MM.1S (cell line): Measurements from ENCODE around the gene ARVCF.

Source experiments
- DNase-seq: peaks from one replicate; pipeline ENCODE4 v3.0.0-alpha.2; 2015
- H2AFZ ChIP-seq: fragments of 300-600 bp; sonication (generic); 2 replicates; pipeline ENCODE4 v1.6.0; 2016; ENCODE audit warnings: antibody characterized with exemption, low read length
- H3F3A ChIP-seq: fragments of 300-600 bp; sonication (generic); 2 replicates; pipeline ENCODE4 v1.6.1; 2016; ENCODE audit warnings: mild to moderate bottlenecking, antibody characterized with exemption, low read length, moderate library complexity, mixed read lengths; ENCODE audit not compliant: insufficient read depth
- H3K27ac ChIP-seq: fragments of 300-600 bp; sonication (generic); 2 replicates; pipeline ENCODE4 v1.5.1; 2016; ENCODE audit warnings: mild to moderate bottlenecking, low read length
- H3K27me3 ChIP-seq: fragments of 300-600 bp; sonication (generic); replicated peaks from 2 replicates; pipeline ENCODE4 v1.6.0; 2016; ENCODE audit warnings: low read length; ENCODE audit not compliant: insufficient read depth
- H3K36me3 ChIP-seq: fragments of 300-600 bp; sonication (generic); replicated peaks from 2 replicates; pipeline ENCODE4 v1.6.1; 2016; ENCODE audit warnings: mild to moderate bottlenecking, low read length, mixed read lengths; ENCODE audit not compliant: insufficient read depth
- H3K4me1 ChIP-seq: fragments of 300-600 bp; sonication (generic); 2 replicates; pipeline ENCODE4 v1.6.1; 2016; ENCODE audit warnings: low read length, mixed read lengths
- H3K4me2 ChIP-seq: fragments of 300-600 bp; sonication (generic); 2 replicates; pipeline ENCODE4 v1.6.0; 2016; ENCODE audit warnings: low read depth, low read length
- H3K4me3 ChIP-seq: fragments of 300-600 bp; sonication (generic); 2 replicates; pipeline ENCODE4 v1.5.1; 2016; ENCODE audit warnings: low read length, mixed read lengths
- H3K79me2 ChIP-seq: fragments of 300-600 bp; sonication (generic); 2 replicates; pipeline ENCODE4 v1.6.1; 2016; ENCODE audit warnings: mixed run types, low read length, mixed read lengths
- H3K9ac ChIP-seq: fragments of 300-600 bp; sonication (generic); 2 replicates; pipeline ENCODE4 v1.6.1; 2016; ENCODE audit warnings: low read length, mixed read lengths
- H3K9me2 ChIP-seq: fragments of 300-600 bp; sonication (generic); replicated peaks from 2 replicates; pipeline ENCODE4 v1.6.1; 2016; ENCODE audit warnings: mild to moderate bottlenecking, low read length, mixed read lengths; ENCODE audit not compliant: insufficient read depth
- H3K9me3 ChIP-seq: fragments of 300-600 bp; sonication (generic); replicated peaks from 2 replicates; pipeline ENCODE4 v1.6.1; 2016; ENCODE audit warnings: mild to moderate bottlenecking, low read length, mixed read lengths; ENCODE audit not compliant: insufficient read depth
- H4K20me1 ChIP-seq: fragments of 300-600 bp; sonication (generic); 2 replicates; pipeline ENCODE4 v1.6.1; 2016; ENCODE audit warnings: mild to moderate bottlenecking, low read length, moderate library complexity, mixed read lengths; ENCODE audit not compliant: insufficient read depth
- CTCF ChIP-seq: fragments of 300-600 bp; sonication (generic); IDR thresholded peaks from 2 replicates; pipeline ENCODE4 v1.5.1; 2016; ENCODE audit warnings: antibody characterized with exemption, low read length, mixed read lengths
- EZH2 ChIP-seq: fragments of 300-600 bp; sonication (generic); optimal IDR thresholded peaks from 2 replicates; pipeline ENCODE3; 2017; ENCODE audit warnings: low read depth, mild to moderate bottlenecking, antibody characterized with exemption, low read length, mixed read lengths
- EZH2phosphoT487 ChIP-seq: fragments of 300-600 bp; sonication (generic); IDR thresholded peaks from 2 replicates; pipeline ENCODE4 v1.6.1; 2018; ENCODE audit warnings: antibody characterized with exemption, low read length

ARVCF gene

GRCh38 chr22:20052309-20053259 is 36.0 kb upstream of the ARVCF start:
- Histone ChIP-seq H3K4me2 (no peak overlapping the region), H3K9ac (no peak overlapping the region)
- TF ChIP-seq CTCF (no peak), EZH2 (no peak), EZH2phosphoT487 (no peak)

GRCh38 chr22:20051927-20052308 is 35.3 kb upstream of the ARVCF start:
- H3K27ac ChIP-seq: no peak overlapping the region
- no peak overlapping the region for H3K4me3 ChIP-seq
- H3K9me2 ChIP-seq: no peaks in the 10 kb centered on the region
- TF ChIP-seq CTCF (no peak), EZH2 (no peak), EZH2phosphoT487 (no peak)
- no peaks in the 10 kb centered on the region for H3K9me3 ChIP-seq
- no peaks in the 10 kb centered on the region for H3K36me3 ChIP-seq
- H3K4me1 ChIP-seq: no peaks in the 10 kb centered on the region
- H3K9ac ChIP-seq: no peak overlapping the region
- H4K20me1 ChIP-seq: no peaks in the 10 kb centered on the region
- no peak for DNase-seq
- no peak overlapping the region for H2AFZ ChIP-seq
- no peak overlapping the region for H3K4me2 ChIP-seq
- H3K27me3 ChIP-seq: no peaks in the 10 kb centered on the region
- H3F3A ChIP-seq: no peaks in the 10 kb centered on the region
- H3K79me2 ChIP-seq: no peaks in the 10 kb centered on the region

More at GRCh38 chr22:20052309-20053259, 36.0 kb upstream of the ARVCF start:
- H3K27ac ChIP-seq: no peak overlapping the region
- H3F3A ChIP-seq: no peaks in the 10 kb centered on the region
- H3K79me2 ChIP-seq: no peaks in the 10 kb centered on the region
- no peaks in the 10 kb centered on the region for H3K9me3 ChIP-seq
- no peak overlapping the region for H2AFZ ChIP-seq
- H3K36me3 ChIP-seq: no peaks in the 10 kb centered on the region
- DNase-seq: no peak
- no peaks in the 10 kb centered on the region for H4K20me1 ChIP-seq
- no peaks in the 10 kb centered on the region for H3K27me3 ChIP-seq
- no peaks in the 10 kb centered on the region for H3K4me1 ChIP-seq
- H3K4me3 ChIP-seq: no peak overlapping the region
- no peaks in the 10 kb centered on the region for H3K9me2 ChIP-seq

GRCh38 chr22:20046730-20047129 is 30.1 kb upstream of the ARVCF start:
- no peaks in the 10 kb centered on the region for H3K9me2 ChIP-seq
- no peak overlapping the region for H3K27ac ChIP-seq
- H3K4me2 ChIP-seq: no peak overlapping the region
- no peaks in the 10 kb centered on the region for H3K36me3 ChIP-seq
- no peaks in the 10 kb centered on the region for H3K4me1 ChIP-seq
- H3K4me3 ChIP-seq: no peak overlapping the region
- H2AFZ ChIP-seq: no peak overlapping the region
- DNase-seq: no peak
- no peak overlapping the region for H3K9ac ChIP-seq
- H3K27me3 ChIP-seq: no peaks in the 10 kb centered on the region
- H3K9me3 ChIP-seq: no peaks in the 10 kb centered on the region
- H3K79me2 ChIP-seq: no peaks in the 10 kb centered on the region
- H4K20me1 ChIP-seq: no peaks in the 10 kb centered on the region
- no peak for TF ChIP-seq EZH2phosphoT487
- no peak for TF ChIP-seq CTCF
- TF ChIP-seq EZH2: no peak
- no peaks in the 10 kb centered on the region for H3F3A ChIP-seq
